OCI-LY7 (cell line): ENCODE data around the gene DOP1A. TPM values are rescaled to one million over a fixed set of nuclear protein-coding genes. Genes with fewer than 3 reads are reported as not detected.
A peak's percentile ranks its signal among the peaks of the same experiment; 100 is the strongest.

ENCODE experiments used
- BruUV-seq: library from RNA; stranded (reverse); fragments of 400-500 nt; replicated peaks from 2 replicates; lab custom pipeline; 2021; lab: Mats Ljungman, UMichigan
- CTCF ChIA-PET: fragments of 300-600 bp; sonication (Branson Sonifier 250); formaldehyde crosslinking; loops from one replicate; lab custom pipeline; 2022; ENCODE audit warnings: antibody characterized with exemption; ENCODE audit not compliant: unreplicated experiment; lab: Charles Lee
- POLR2A ChIA-PET: fragments of 300-600 bp; sonication (Branson Sonifier 250); formaldehyde crosslinking; loops from one replicate; lab custom pipeline; 2022; ENCODE audit warnings: antibody characterized with exemption; lab: Charles Lee
- DNase-seq: peaks from one replicate; pipeline ENCODE4 v3.0.0-alpha.2; 2015; ENCODE audit warnings: low spot score
- H2AFZ ChIP-seq: fragments of 200-600 bp; sonication (generic), shearing (Covaris generic); 2 replicates; pipeline ENCODE4 v1.6.1; 2014; ENCODE audit warnings: mild to moderate bottlenecking, antibody characterized with exemption, low read length, moderate library complexity
- H3K27ac ChIP-seq: fragments of 200-600 bp; sonication (generic); 2 replicates; pipeline ENCODE4 v1.5.1; 2014; ENCODE audit warnings: mixed run types, low read depth, mild to moderate bottlenecking, moderate library complexity, low read length, inconsistent platforms; ENCODE audit not compliant: poor library complexity, severe bottlenecking
- H3K36me3 ChIP-seq: fragments of 200-600 bp; sonication (generic); 2 replicates; pipeline ENCODE4 v1.6.1; 2014; ENCODE audit warnings: mild to moderate bottlenecking, antibody characterized with exemption, low read length, moderate library complexity, mixed read lengths; ENCODE audit not compliant: insufficient read depth
- H3K4me1 ChIP-seq: fragments of 200-600 bp; sonication (generic); 2 replicates; pipeline ENCODE4 v1.5.1; 2014; ENCODE audit warnings: mild to moderate bottlenecking, low read length; ENCODE audit not compliant: insufficient read depth, poor library complexity, severe bottlenecking
- H3K4me2 ChIP-seq: fragments of 200-600 bp; sonication (generic); 2 replicates; pipeline ENCODE4 v1.6.1; 2014; ENCODE audit warnings: mild to moderate bottlenecking, low read length
- H3K4me3 ChIP-seq: fragments of 200-600 bp; sonication (generic); 2 replicates; pipeline ENCODE4 v1.5.1; 2014; ENCODE audit warnings: mild to moderate bottlenecking, low read depth, low read length; ENCODE audit not compliant: poor library complexity, severe bottlenecking
- H3K79me2 ChIP-seq: fragments of 200-600 bp; sonication (generic); 2 replicates; pipeline ENCODE4 v1.6.1; 2016; ENCODE audit warnings: low read depth, mild to moderate bottlenecking, low read length, moderate library complexity, mixed read lengths; ENCODE audit not compliant: insufficient read depth
- H3K9me2 ChIP-seq: fragments of 200-600 bp; sonication (generic); 2 replicates; pipeline ENCODE4 v1.6.1; 2016; ENCODE audit warnings: mild to moderate bottlenecking, low read length, mixed read lengths; ENCODE audit not compliant: insufficient read depth
- H3K9me3 ChIP-seq: fragments of 200-600 bp; sonication (generic); 2 replicates; pipeline ENCODE4 v1.6.1; 2014; ENCODE audit warnings: mild to moderate bottlenecking, mixed run types, low read length, mixed read lengths
- H4K20me1 ChIP-seq: fragments of 200-600 bp; sonication (generic); 2 replicates; pipeline ENCODE4 v1.6.1; 2014; ENCODE audit warnings: mild to moderate bottlenecking, antibody characterized with exemption, low read length, moderate library complexity, mixed read lengths; ENCODE audit not compliant: insufficient read depth
- CTCF ChIP-seq: fragments of 200-600 bp; sonication (generic); conservative IDR thresholded peaks from 2 replicates; pipeline ENCODE4 v1.5.1; 2014; ENCODE audit warnings: mild to moderate bottlenecking, antibody characterized with exemption, low read length, moderate library complexity, mixed read lengths
- EZH2phosphoT487 ChIP-seq: fragments of 200-600 bp; sonication (generic); IDR thresholded peaks from 2 replicates; pipeline ENCODE4 v1.6.1; 2018; ENCODE audit warnings: low read depth, borderline replicate concordance, mild to moderate bottlenecking, mixed run types, antibody characterized with exemption, low read length, moderate library complexity, mixed read lengths
- intact Hi-C: fragments of 100-400 bp; cut with micrococcal nuclease; formaldehyde crosslinking; loops from one replicate; pipeline ENCODE4 v1.10.0; 2022; ENCODE audit not compliant: unreplicated experiment
- total RNA-seq, 2 experiments: library from RNA; depleted of rRNA in 1 of 2; stranded (reverse); fragments of >200 nt in 1 of 2; shearing (Covaris generic) in 1 of 2; gene quantifications; 2 replicates each; pipeline ENCODE4 v1.2.3, GENCODE V29; 2014 to 2022

DOP1A gene
- total RNA-seq, 2 experiments from 2014 or later = 25.2 to 25.6 TPM

GRCh38 chr6:83055366-83055964 is 12.0 kb upstream of the DOP1A start:
- no peaks in the 10 kb centered on the region for H3K9me2 ChIP-seq
- POLR2A ChIA-PET = no interaction called here
- no TSS peak for BruUV-seq
- peaks cover 4% of the 10 kb centered on the region; the same call in 1 of the 2 replicates for H4K20me1 ChIP-seq
- no peaks in the 10 kb centered on the region for H3K79me2 ChIP-seq
- intact Hi-C loops = loop anchor here (1.0 to 5.0 kb wide), 2 partner anchors 785 to 803 kb away; no protein-coding TSS in a partner anchor
- CTCF ChIA-PET = no interaction called here
- H3K27ac ChIP-seq = no peak overlapping the region
- H3K9me3 ChIP-seq = no peaks in the 10 kb centered on the region
- H3K4me3 ChIP-seq = no peak overlapping the region
- H2AFZ ChIP-seq = no peak overlapping the region
- TF ChIP-seq CTCF (peak; percentile 92), EZH2phosphoT487 (no peak)
- no peak overlapping the region for H3K4me2 ChIP-seq
- DNase-seq = peak; percentile 51
- peaks cover 60% of the 10 kb centered on the region; the same call in 1 of the 2 replicates for H3K36me3 ChIP-seq
- peaks cover 7% of the 10 kb centered on the region for H3K4me1 ChIP-seq

DNA sequence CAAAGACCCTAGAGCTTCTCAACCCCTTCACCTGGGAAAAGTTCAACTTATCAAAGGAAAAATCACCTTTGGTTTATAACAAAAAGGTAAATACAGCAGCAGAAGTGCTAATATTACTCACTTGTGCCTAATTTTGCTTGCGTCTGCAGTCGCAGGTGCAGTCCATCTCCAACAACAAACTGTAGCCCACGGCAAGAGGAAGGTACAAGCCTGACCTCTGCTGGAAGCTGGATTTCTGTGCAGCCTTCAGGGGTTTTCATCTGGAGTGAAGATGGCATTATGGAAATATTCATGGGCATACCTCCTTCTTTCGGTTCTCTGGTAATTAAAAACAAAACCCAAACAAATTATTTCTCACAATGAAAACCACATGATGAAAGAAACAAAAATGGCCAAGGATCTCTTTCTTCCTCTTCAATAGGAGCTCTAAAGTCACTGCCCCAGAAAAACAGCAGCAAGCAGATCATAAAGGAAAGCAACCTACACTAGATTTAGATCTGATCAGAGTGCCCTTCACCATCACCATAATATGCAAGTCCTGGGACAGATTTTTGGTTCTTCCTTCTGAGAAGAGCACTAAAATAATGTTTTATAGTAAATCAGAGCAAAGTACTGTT is 9.7 kb upstream of the DOP1A start:
- peak; percentile 67 for DNase-seq
- Histone ChIP-seq H3K36me3 (peaks cover 50% of the 10 kb centered on the region; the same call in 1 of the 2 replicates), H3K79me2 (peaks cover 4% of the 10 kb centered on the region; the same call in 1 of the 2 replicates), H3K4me2 (no peak overlapping the region), H3K4me3 (no peak overlapping the region), H4K20me1 (peaks cover 4% of the 10 kb centered on the region; the same call in 1 of the 2 replicates), H3K4me1 (peaks cover 7% of the 10 kb centered on the region), H3K27ac (no peak overlapping the region), H3K9me3 (no peaks in the 10 kb centered on the region), H2AFZ (no peak overlapping the region), H3K9me2 (no peaks in the 10 kb centered on the region)
- TF ChIP-seq EZH2phosphoT487 (no peak), CTCF (peak; percentile 87)
- BruUV-seq = no TSS peak
- POLR2A ChIA-PET = interaction anchor here (0.6 kb wide), 1 partner anchor 148 kb away, joined by 3 read pairs; no protein-coding TSS in a partner anchor
- CTCF ChIA-PET = interaction anchor here (1.1 to 1.4 kb wide), 2 partner anchors 8 to 787 kb away, joined by 3 to 7 read pairs; partner anchors contain the start of gene UBE3D
- intact Hi-C loops = loop anchor here (5.0 kb wide), 1 partner anchor 806 kb away; no protein-coding TSS in a partner anchor
